ENCODE measurements around the gene BMPER.

- TF ChIP-seq CTCF (conservative IDR thresholded peaks at IDR 0.05 in 1 of 2, IDR thresholded peaks at IDR 0.05 in 1 of 2; ENCODE audit: extremely low read depth in 1 of 2, insufficient read depth in 1 of 2, low read depth in 1 of 2, low read length in 2 of 2): no peak
- no peak for TF ChIP-seq EZH2 (IDR thresholded peaks at IDR 0.05; ENCODE audit: borderline replicate concordance, low read length)
These were observed 81.9 kb downstream of the BMPER start for GRCh38 chr7:33986951-33987947.

Measured in mammary epithelial cell (primary cell).